HS-5 (cell line): ENCODE data around the gene ABI2.
A peak's percentile ranks its signal among the peaks of the same experiment; 100 is the strongest.
"Not testable (repeated sequence)": the region's sequence is repeated elsewhere in the genome, so short reads cannot be mapped to it uniquely, and the experiment has no call there.

Experiments used
- DNase-seq: peaks from one replicate; pipeline ENCODE4 v3.0.0-alpha.2; 2012; ENCODE audit warnings: low read depth

The ABI2 gene

DNA sequence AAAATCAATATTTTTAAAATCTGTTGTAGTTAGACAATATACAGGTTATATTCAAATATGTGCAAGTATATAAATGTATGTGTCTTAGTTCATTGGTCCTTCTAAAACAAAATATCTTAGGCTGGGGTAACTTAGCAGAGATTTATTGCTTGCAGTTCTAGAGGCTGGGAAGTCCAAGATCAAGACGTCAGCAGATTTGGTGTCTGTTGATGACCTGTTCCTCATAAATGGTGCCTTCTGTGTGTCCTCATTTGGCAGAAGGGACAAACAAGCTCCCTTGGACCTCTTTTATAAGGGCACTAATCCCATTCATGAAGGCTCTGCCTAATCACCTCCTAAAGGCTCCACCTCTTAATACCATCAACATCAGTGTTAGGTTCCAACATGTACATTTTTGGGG is 31.3 kb downstream of the ABI2 start:
- DNase-seq, result no peak

DNA sequence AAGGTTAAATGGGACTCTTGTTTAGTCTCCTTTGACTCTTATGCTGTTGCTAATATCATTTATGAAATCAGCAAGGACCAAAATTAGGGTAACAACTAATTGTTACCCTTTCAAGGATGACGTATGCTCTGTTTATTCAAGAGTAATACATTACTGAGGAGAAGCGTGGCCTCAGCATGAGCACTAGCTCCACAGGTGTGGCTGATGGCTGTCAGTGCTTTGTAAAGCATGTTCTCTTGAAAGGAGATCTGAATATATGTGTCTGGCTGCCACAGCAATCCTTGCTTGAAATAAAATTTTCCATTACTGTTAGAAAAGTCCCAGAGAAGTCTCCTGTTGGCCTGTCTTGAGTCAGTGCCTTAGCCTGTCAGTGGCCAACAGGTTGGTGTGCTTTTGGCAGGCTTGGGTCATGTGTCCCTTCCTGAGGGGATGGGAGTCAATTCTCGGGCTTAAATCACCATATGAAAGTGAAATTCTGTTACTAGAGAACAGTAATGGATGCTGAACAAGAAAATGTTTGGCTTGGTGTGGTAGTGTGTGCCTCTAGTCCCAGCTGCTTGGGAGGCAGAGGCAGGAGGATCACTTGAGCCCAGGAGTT is 32.7 kb downstream of the ABI2 start:
- no peak for DNase-seq

DNA sequence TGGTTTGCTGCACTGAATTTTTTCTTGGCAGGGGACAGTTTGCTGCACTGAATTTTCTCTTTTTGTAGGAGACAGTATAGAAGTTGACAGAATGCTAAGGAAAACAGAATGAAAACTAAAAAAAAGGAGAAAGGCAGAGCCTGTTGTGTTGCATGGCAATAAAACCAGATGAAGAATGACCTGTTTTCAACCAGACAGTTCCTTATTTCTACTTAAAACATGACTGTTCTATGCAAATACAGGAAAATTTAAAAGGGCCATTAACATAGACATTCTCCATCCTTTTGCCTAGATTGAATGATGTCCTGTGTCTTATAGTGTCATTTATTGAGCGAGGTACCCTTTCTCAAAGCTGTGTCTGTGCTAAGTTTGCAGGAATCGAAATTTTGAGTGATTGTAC is 33.3 kb downstream of the ABI2 start:
- no peak for DNase-seq

DNA sequence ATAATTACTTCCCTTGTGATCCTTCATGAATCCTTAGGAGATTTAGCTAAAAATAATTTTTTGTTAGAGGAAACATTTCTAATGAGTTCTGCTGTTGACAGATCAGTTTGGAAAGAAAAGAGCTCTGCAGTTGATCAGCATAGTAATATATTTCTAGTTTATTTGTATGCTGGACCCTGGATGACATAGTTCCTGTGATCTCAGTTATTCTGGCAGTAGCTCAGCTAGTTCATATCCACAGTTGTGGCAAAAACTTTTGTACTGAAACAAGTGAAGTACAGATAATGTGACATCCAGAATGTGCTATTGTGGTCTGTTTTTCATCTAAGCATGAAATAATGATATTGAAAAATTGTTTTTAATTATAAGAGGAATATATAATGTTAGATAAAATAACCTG is 33.7 kb downstream of the ABI2 start:
- DNase-seq, result no peak

DNA sequence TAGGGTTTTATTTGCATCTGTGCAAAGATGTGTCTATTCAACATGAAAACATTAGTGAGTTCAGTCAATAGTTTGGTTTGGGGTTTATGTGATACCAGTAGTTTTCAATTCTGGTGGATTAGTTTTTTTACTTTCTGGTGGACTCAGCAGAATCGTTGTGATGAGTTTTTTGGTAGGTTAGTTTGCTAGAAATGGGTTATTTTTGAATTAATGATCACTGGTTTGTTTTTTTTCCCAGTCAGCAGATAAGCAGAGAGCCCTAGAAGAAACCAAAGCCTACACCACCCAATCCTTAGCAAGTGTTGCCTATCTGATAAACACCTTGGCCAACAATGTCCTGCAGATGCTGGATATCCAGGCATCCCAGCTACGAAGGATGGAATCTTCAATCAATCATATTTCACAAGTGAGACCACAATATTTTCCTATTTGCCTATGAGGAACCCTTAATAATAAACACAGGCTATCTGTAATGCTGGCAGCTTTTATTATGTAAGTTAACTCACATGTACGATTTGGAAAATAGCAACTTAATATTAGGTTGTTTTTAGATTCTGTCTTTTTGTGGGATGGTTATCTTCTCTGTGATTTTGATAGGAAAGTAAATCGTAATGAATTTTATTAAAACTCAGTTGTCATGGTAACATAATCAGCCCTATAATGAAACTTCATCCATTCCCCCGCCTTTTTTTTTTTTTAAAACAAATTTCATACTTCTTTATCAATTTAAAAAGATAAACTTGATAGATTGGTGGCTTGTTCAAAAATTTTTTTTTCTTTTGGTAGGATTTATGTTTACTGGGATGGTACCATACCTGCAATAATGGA is 38.7 kb downstream of the ABI2 start:
- DNase-seq, result no peak

DNA sequence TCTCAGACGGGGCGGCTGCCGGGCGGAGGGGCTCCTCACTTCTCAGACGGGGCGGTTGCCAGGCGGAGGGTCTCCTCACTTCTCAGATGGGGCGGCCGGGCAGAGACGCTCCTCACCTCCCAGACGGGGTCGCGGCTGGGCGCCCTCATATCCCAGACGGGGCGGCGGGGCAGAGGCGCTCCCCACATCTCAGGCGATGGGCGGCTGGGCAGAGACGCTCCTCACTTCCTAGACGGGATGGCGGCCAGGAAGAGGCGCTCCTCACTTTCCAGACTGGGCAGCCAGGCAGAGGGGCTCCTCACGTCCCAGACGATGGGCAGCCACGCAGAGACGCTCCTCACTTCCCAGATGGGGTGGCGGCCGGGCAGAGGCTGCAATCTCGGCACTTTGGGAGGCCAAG is 44.5 kb downstream of the ABI2 start:
- DNase-seq, result not testable (repeated sequence)

DNA sequence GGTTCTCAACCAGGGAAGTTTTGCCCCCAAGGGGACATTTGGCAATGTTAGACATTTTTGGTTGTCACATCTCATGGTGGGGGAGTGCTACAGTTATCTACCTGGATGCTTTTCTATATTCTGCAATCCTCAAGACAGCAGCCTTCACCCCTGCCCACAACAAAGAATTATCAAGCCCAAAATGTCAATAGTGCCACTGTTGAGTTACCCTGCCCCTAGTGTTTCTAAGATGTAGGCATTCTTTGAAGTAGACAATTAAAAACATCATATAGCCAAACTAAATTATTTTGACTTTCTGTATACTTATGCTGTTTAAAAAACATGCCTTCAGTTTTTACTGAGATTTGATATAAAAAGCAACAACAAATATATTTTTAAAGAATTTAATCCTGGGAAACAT is 48.0 kb downstream of the ABI2 start:
- no peak for DNase-seq

DNA sequence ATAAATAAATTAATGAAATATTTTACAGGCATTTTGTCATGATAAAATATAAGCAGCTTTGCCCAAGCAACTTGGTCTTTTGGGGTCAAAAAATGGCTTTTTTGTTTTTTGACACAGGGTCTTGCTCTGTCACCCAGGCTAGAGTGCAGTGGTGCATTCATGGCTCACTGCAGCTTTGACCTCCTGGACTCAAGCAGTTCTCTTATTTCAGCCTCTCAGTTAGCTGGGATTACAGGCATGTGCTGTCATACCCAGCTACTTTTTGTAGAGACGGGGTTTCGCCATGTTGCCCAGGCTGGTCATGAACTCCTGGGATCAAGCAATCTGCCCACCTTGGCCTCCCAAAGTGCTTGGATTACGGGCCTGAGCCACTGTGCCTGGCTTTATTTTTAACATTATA is 51.0 kb downstream of the ABI2 start:
- DNase-seq, result no peak

DNA sequence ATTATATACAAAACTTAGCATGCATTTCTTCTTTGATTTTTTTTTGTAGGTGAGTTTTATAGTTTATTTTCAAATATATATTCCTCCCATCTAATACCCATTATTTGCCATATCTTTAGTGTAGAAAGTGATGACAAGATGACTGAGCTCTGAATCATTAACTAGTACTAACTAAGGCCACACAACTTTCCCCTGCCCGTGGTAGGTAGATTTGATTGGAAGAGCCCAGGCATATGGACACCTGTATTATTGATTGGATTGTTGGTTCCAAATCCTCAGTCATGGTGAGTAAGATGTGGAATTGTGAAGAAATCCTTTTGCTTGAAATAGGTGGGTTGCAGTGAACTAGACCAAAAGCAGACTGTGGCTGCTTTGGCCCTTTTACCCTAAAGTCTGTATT is 54.8 kb downstream of the ABI2 start:
- DNase-seq, result no peak

DNA sequence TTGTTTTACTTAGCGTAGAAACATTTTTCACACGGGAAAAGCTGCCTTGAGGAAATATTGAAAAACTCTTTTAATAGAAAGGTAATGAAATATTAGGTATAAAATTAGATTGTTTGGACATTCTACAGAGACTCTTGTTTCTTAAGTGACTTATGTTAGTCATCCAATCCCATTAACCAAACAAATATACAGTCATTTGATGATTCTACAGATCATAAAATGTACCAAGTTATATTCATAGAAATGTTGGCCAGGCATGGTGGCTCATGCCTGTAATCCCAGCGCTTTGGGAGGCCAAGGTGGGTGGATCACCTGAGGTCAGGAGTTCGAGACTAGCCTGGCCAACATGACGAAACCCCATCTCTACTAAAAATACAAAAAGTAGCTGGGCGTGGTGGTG is 60.0 kb downstream of the ABI2 start:
- not testable (repeated sequence) for DNase-seq

DNA sequence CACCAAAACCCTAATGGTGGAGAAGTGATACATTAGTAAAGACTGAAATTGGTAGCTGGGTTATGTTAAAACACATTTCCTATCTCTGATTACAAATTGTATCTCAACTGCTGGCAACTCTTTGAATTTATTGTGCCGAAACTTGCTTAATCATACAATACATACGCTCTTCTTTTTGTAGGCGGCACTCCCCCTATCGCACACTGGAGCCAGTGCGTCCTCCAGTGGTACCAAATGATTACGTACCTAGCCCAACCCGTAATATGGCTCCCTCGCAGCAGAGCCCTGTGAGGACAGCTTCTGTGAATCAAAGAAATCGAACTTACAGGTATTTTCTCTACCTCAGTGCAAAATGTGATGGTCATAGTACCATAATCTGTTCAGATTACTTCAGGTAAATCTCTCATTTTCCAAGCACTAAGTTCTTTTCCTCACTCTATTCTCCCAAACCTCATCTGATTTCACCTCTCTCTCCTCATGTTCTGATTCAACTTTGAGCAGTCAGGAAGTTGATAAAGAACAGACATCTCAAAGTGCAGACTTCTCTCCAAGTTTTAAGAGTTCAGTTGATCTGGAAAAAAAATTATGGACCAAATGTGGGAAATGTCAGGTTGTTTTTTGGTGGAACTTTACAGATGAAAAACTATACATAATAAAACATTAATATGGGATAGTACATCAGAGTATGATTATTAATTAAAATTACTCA is 66.5 kb downstream of the ABI2 start:
- no peak for DNase-seq

DNA sequence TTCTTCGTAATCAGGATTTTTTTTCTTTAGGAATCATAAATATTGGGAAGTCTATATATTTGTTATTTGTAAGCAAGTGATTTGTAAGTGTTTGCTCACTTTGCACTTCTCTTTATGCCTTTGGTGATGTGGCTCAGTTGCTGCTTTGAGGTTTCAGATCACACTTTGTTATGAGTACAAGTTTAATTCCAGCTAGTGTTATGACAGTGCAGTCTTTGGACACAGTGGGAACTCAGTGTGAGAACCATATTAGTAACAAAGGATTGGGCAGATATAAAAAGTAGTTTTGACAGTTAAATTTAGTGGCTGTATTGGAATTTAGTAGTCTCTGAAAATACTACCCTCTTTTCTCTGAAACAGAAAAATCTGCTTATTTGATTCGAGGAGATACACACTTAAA is 67.7 kb downstream of the ABI2 start:
- no peak for DNase-seq

DNA sequence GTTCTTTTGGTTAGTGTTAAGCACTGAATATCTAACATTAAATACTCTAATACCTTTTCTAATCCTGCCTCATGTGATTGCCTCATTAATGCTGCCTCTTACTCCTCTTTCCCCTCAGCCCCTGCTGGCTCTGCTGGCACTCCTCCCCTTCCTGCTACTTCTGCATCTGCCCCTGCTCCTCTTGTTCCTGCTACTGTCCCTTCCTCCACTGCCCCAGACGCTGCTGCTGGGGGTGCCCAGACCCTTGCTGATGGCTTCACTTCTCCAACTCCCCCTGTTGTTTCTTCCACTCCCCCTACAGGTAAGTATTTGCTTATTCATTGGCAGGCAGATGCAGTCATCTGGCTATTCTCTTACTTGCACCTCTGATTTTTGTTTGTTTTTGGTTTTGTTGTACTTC is 68.5 kb downstream of the ABI2 start:
- no peak for DNase-seq

DNA sequence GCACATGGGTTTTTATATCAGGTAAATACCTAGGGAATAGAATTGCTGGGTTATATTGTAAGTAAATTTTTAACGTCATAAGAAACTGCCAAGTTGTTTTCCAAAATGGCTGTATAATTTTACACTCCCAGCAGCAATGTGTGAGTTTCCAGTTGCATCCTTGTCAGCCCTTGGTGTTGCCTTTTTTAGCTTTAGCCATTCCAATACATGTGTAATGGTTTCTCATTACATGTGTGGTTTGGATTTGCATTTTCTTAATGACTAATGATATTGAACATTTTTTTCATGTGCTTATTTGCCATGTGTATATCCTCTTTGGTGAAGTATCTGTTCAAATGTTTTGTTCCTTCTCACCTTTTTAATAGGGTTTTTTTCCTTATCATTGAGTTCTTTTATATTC is 70.8 kb downstream of the ABI2 start:
- DNase-seq, result no peak

DNA sequence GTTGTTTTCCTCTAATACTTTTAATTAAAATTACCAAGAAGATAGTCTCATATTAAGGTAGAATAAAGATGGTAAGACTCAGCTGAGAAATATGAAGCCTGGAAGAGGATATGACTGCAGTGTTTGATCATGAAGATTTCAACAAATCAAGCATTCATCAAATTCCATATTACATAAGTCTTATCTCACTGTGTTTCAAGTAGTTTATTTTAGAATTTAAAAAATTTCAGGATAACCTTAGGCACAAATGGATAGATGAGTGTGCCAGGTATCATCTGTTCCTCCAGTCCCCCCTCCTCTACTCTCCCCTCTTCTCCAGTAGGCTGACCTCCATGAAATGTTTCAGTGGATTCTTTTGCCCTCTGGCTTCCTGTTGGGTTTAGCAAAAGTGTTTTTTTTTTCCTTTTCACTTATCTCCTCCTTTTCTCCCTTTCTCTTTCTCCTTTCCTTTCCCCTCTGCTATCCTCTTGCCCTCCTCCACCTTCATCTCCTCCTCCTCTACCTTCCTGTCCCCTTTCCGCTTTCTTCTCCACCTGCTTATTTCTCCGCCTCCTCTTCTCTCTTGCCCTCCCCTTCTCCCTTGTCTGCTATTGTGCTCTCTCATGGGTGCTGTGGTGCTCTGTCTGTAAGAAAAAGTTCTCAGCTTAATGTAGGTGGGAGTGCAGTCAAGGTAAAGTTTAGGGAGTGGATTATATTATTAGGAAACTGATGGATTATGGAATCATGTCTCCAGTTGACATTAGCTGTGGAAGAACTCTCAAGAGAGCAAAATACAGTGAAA is 72.8 kb downstream of the ABI2 start:
- DNase-seq, result peak; percentile 69

DNA sequence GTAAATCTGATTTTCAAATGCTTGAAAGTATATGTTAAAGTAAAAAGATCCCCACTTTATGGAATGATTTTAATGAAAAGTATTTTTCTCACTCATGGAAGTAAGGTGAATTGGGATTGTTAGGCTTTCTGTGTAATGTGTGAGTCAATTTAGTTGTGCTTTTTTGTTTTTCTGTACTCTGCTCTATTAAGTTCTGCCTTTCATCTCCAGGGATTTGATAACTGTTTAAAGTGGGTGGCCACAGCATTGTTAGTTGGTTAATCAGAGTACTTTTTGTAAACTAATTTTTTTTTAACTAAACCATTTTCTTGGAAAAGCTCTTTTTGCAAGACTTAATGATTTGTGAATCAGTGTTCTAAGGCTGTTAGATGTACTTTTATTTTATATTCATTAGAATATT is 76.8 kb downstream of the ABI2 start:
- DNase-seq, result no peak

DNA sequence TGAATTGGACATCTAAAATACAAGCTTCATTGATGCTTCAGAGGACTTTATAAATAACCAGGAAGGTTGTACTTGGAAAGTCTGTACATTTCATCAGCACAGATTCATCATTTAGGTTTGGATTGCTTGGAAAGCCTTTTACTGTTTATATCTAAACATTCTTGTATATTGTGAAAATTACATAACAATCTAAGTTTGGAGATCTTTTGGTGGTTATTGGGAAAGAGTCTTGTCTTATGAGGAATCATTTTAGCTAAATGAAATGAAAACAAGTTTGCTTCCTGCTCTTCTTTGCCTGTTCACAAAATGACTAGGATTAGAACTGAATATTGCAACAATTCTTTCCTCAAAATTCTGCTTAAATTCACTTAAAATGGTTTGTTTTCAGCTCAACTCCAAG is 79.3 kb downstream of the ABI2 start:
- DNase-seq, result no peak

DNA sequence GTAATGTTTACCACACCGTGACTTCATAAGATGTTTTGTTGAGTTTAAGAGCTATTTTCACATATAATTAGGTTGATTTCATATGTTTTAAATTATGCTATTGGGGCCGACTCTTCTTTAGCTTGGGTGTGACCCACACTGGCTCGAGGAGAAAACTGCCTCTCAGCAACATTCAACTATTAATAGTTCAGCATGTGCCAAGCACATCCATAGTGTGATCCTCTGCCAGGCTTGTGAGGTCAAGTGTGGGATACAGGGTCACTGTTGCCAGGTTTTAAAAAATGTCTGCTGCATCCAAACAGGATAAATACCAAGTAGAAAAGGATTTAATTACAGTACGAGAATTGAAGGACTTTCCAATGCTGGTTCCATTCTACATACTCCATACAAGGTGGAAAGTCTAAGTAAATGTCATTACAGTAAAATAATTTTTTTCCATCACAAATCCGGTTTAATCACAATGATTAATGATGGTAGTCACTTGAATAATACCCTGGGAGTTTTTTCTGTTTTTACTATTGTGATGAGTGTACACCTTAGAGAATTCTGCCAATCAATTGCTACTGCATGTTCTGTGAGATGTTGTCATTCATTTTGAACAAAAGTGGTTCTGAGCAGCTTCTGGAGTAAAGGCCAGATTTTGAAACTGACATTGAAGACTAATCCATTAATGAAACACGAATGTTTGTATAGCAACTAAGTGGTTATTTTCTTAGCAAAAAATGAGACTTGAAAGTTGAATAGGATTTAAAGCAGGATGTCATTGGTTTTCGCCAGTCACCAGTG is 84.5 kb downstream of the ABI2 start:
- no peak for DNase-seq

DNA sequence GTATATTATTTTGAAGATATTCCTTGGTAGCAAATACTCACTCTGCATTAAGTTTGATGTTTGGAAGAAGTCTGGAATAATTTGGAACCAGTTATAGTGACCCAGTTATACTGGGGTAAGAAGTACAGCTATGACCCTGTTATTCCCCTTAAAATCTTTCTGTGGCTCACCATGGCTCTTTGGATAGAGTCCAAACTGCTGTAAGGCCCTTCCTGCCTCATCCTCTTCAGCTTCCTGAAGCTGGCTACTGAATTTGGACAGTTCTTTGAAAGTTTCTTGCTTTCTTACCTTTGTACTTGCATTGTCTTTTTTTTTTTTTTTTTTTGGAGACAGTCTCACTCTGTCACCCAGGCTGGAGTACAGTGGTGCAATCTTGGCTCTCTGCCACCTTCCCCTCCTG is 85.6 kb downstream of the ABI2 start:
- no peak for DNase-seq

DNA sequence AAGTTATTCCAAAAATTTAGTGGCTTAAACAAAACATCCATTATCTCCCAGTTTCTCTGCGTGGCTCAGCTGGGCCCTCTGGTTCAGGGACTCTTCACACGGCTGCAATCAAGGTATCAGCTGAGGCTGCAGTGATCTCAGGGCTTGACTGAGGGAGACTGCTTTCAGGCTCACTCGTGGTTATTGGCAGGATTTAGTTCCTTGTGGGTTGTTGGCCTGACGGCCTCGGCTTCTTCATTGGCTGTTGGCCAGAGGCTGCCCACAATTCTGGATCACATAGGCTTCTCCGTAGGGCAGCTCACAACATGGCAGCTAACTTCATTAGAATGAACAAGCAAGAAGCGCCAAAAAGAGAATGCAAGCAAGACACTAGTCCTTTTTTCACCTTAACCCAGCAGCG is 90.1 kb downstream of the ABI2 start:
- no peak for DNase-seq

DNA sequence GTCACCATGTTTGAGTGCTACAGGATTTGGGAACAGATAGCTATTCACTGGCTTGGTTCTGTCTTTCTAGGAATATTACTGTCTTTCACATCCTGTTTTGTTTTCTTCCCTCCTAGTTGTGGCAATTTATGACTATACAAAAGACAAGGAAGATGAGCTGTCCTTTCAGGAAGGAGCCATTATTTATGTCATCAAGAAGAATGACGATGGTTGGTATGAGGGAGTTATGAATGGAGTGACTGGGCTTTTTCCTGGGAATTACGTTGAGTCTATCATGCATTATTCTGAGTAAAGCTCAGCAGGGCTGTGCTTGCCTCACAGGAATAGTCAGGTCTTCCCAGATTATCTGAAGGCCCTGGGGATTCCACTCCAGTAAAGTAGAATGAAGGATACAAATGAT is 98.9 kb downstream of the ABI2 start:
- DNase-seq, result peak; percentile 90

DNA sequence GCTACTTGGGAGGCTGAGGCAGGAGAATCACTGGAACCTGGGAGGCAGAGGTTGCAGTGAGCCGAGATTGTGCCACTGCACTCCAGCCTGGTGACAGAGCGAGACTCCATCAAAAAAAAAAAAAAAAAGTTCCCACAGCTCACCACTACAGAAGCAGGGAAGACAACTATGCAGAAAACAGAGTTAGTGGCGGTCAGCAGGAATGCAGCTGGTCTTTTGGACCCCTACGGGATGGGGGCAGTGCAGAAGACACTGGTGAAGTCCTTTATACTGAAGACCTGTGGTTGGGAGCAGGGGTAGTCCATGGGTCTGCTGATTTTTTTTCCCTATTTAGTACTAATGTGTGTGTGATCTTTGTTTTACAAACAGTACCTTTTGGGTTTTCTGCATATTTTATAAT is 101.4 kb downstream of the ABI2 start:
- DNase-seq, result not testable (repeated sequence)
